Kidney (tissue), 14 donors: ENCODE data around the gene TBX10. TPM values are rescaled to one million over a fixed set of nuclear protein-coding genes. Genes with fewer than 3 reads are reported as not detected.

Source experiments
- DNase-seq, 5 donors: peaks; one replicate each; pipeline ENCODE4 v3.0.0-alpha.2; 2013 to 2020
- FAIRE-seq: peaks from 2 replicates; lab custom pipeline; 2012; peaks lifted over from hg19 to GRCh38; lab: Jason Lieb, UNC
- H3K27ac ChIP-seq, 2 donors: one replicate each; pipeline ENCODE4 v1.7.0; 2013; ENCODE audit warnings: low read depth in 2 of 2, low read length in 2 of 2, inconsistent platforms in 1 of 2
- H3K27me3 ChIP-seq: one replicate; pipeline ENCODE4 v1.7.1; 2013; ENCODE audit warnings: low read length, inconsistent platforms; ENCODE audit not compliant: control insufficient read depth, insufficient read depth
- H3K36me3 ChIP-seq, 3 donors: one replicate each; pipeline versions ENCODE4 v1.7.0 to v1.7.1; 2013; ENCODE audit warnings: low read length in 3 of 3, control low read depth in 1 of 3, inconsistent platforms in 1 of 3; ENCODE audit not compliant: insufficient read depth in 3 of 3, control insufficient read depth in 2 of 3
- H3K4me1 ChIP-seq, 3 donors: one replicate each; pipeline versions ENCODE4 v1.7.0 to v1.7.1; 2013; ENCODE audit warnings: low read length in 3 of 3, inconsistent platforms in 1 of 3, low read depth in 1 of 3; ENCODE audit not compliant: control insufficient read depth in 2 of 3, insufficient read depth in 2 of 3
- H3K4me3 ChIP-seq, 3 donors: one replicate each; pipeline versions ENCODE4 v1.7.0 to v1.8.1; 2013; ENCODE audit warnings: low read length in 3 of 3, control low read depth in 1 of 3, inconsistent platforms in 1 of 3
- H3K9ac ChIP-seq, 3 donors: one replicate each; pipeline versions ENCODE4 v1.7.0 to v1.7.1; 2013; ENCODE audit warnings: low read length in 3 of 3, control low read depth in 1 of 3, inconsistent platforms in 1 of 3
- H3K9me3 ChIP-seq, 3 donors: one replicate each; pipeline versions ENCODE4 v1.7.0 to v1.7.1; 2013; ENCODE audit warnings: low read length in 3 of 3, control low read depth in 1 of 3, inconsistent platforms in 1 of 3; ENCODE audit not compliant: control insufficient read depth in 2 of 3, insufficient read depth in 1 of 3
- intact Hi-C: fragments of 100-400 bp; cut with DNase I; formaldehyde crosslinking; loops from one replicate; pipeline ENCODE4 v1.11.1; 2022
- polyA plus RNA-seq: library from polyadenylated mRNA; stranded (reverse); fragments of 350-450 nt; fragmentation: Illumina TruSeq; extraction: RNeasy Lipid Tissue Mini Kit (QIAGEN cat#74804); gene quantifications from one replicate; pipeline ENCODE4 v1.2.3, GENCODE V29; 2014; ENCODE audit warnings: low read depth, low replicate concordance; ENCODE audit not compliant: insufficient read depth
- total RNA-seq: library from RNA; stranded (reverse); fragmentation: NEBNext Ultra II Directional; extraction: Animal tissue kit (Norgen Biotek cat#: 25700); gene quantifications from one replicate; pipeline ENCODE4 v1.2.1, GENCODE V29; 2021
- TF ChIP-seq, protein P1 (sequence below): IDR thresholded peaks from 3 replicates; pipeline ENCODE4 v1.5.1; 2012; ENCODE audit warnings: mild to moderate bottlenecking, moderate library complexity, borderline replicate concordance; ENCODE audit not compliant: insufficient read depth; ENCODE audit errors: extremely low read depth
- donor health status: control.
- donor health status: control.
- donor health status: control.
- donor health status: control.
- donor health status: control.
- donor health status: DM: yes; HTN: yes; CAD: no.
- donor health status: Normal renal cell carcinoma (clear cell type).

TBX10 gene
- total and polyA plus RNA-seq, 2 donors from 2014 or later = not detected

DNA sequence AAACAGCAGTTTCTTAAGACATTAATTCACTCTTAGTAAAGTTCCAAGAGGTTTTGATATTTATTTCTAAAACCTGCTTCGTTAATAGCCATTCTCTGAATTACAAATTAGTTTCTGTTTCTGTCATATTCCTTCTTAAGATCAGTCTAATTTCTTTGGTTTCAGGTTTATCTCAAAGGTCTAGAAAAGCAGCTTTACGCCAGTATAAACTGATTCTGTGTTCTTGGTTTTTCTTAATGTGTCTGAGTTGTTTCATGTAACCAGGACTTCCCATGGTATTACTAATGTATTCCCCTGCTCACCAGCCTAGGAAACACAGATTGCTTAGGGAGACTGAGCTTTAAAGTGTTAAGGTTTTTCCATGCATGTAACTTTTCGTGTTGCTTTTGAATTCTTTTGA, 17.7 kb upstream of the TBX10 start:
- Histone ChIP-seq H3K27ac (no peak overlapping the region), H3K36me3 (no peaks in the 10 kb centered on the region), H3K27me3 (no peaks in the 10 kb centered on the region), H3K9ac (no peak overlapping the region), H3K9me3 (no peaks in the 10 kb centered on the region), H3K4me3 (no peak overlapping the region), H3K4me1 (no peaks in the 10 kb centered on the region)
- TF ChIP-seq, protein P1, sequence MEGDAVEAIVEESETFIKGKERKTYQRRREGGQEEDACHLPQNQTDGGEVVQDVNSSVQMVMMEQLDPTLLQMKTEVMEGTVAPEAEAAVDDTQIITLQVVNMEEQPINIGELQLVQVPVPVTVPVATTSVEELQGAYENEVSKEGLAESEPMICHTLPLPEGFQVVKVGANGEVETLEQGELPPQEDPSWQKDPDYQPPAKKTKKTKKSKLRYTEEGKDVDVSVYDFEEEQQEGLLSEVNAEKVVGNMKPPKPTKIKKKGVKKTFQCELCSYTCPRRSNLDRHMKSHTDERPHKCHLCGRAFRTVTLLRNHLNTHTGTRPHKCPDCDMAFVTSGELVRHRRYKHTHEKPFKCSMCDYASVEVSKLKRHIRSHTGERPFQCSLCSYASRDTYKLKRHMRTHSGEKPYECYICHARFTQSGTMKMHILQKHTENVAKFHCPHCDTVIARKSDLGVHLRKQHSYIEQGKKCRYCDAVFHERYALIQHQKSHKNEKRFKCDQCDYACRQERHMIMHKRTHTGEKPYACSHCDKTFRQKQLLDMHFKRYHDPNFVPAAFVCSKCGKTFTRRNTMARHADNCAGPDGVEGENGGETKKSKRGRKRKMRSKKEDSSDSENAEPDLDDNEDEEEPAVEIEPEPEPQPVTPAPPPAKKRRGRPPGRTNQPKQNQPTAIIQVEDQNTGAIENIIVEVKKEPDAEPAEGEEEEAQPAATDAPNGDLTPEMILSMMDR = no peak
- FAIRE-seq (no peak), DNase-seq (no peak)
- intact Hi-C loops = no loop called here

DNA sequence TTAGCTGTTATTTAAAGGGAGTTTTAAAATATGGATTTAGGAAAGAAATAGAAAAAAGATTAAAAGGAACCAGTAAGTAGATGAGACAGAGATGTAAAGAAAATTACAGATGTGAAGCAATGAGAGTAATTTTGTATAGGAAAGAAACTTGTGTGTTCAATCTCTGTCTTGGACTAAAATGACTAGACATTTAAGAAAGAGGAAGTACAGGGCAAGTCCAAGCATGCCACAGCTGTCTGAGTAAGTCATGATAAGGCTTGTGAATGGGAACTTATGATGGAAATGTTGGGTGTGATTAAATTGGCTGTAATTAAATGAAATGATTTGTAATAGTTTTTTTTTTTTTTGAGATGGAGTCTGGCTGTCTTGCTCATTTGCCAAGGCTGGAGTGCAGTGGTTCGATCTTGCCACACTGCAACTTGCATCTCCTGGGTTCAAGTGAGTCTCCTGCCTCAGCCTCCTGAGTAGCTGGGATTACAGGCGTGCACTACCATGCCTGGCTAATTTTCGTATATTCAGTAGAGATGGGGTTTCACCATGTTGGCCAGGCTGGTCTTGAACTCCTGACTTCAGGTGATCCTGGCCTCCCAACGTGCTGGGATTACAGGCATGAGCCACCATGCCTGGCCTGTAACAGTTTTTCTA, 16.8 kb upstream of the TBX10 start:
- H3K27ac ChIP-seq = no peak overlapping the region
- H3K9ac ChIP-seq = no peak overlapping the region
- TF ChIP-seq, protein P1 = no peak
- intact Hi-C loops = no loop called here
- H3K4me3 ChIP-seq = no peak overlapping the region
- FAIRE-seq (no peak), DNase-seq (no peak)
- H3K4me1 ChIP-seq = no peaks in the 10 kb centered on the region
- H3K9me3 ChIP-seq = no peaks in the 10 kb centered on the region
- no peaks in the 10 kb centered on the region for H3K36me3 ChIP-seq
- H3K27me3 ChIP-seq = no peaks in the 10 kb centered on the region

DNA sequence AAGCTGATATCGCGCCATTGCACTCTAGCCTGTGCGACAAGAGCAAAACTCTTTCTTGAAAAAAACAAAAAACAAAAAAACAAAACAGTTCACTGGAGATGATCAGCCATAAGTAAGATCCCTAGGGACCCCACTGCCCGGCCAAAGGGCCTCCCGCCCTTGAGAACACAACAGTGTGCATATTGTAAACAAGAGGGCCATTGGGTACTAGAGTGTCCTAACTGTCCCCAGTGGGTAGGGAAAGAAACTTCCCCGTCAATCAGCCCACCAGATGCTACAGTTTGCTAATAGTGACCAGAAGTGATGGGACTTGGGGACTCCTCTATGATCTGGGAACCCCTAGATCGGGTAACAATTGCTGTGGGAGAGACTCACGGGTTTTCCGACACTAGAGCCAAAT, 14.7 kb upstream of the TBX10 start:
- H3K4me3 ChIP-seq = no peak overlapping the region
- no peak overlapping the region for H3K27ac ChIP-seq
- H3K9ac ChIP-seq = no peak overlapping the region
- peak in 1 of 5 donors; percentile 4 for DNase-seq
- TF ChIP-seq, protein P1 = no peak
- no peaks in the 10 kb centered on the region for H3K9me3 ChIP-seq
- intact Hi-C loops = no loop called here
- H3K36me3 ChIP-seq = peaks cover 0 to 3% (median 0%) of the 10 kb centered on the region in 3 donors
- peaks cover 0 to 9% (median 0%) of the 10 kb centered on the region in 3 donors for H3K4me1 ChIP-seq
- no peak for FAIRE-seq
- no peaks in the 10 kb centered on the region for H3K27me3 ChIP-seq
